C1 segment of cervical spinal cord (tissue), 14 donors: ENCODE results near the gene BBLN.

Source experiments
- DNase-seq, 14 donors: peaks; one replicate each; lab custom pipeline; 2025; lab: John Stamatoyannopoulos, UW

Gene BBLN

DNA sequence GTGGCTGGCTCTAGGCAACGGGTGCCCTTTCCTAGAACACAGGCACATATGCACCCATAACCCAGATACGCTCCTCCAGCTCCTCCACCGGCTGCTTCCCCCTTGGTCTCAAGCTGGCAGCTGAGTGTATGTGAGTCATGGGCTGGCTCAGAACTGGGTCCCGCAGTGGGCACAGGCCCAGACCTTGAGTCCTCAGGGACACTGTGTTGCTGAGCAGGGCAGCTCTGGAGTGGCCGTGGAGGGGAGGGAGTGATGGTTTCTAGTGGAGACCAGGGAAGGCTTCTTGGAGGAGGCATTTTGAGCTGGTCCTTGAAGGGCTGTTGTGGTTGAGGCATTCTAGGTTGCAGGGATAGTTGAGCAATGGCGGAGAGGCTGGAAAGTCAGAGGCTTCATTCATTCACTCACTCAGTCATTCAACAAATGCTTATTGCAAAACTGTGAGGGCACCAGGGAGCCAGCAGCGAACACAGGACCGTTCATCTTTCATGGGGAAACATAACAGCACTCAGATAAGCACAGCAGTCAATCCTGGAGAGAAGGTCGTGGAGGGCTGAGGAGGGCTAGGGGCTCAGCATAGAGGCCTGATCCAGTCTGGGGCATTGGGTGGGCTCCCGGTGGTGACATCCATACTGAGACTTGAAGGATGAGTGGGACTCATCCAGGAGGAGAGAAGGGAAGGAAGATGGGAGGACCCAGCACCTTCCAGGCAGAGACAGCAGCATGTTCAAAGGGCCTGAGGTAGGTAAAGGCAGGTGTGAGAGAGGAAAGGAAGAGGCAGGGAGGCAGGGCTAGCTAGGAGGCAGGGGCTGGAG lies 2.4 kb downstream of the BBLN start:
- DNase-seq, result peak in 4 of 14 donors; percentile 7 to 66 (median 18)

DNA sequence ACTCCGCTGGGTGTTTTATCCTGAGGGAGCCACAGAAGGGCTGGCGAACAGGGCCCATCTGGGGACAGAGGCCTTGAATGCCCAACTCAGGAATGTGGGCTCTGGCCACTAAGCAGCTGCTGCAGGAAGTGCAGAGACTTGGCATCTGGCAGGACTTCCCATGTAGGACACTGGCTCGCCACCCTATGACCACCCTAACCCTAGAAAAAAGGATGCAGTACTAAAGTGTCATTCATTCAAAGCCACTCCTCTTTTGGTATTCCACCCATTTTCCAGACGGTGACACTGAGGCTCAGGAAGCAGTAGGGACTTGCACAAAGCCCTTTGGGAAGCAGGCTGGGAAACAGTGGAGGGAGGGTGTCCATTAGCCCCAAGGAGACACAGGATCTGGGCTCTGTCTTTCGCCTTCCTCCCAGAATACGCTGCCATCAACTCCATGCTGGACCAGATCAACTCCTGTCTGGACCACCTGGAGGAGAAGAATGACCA lies 3.0 kb downstream of the BBLN start:
- DNase-seq, result no peak

DNA sequence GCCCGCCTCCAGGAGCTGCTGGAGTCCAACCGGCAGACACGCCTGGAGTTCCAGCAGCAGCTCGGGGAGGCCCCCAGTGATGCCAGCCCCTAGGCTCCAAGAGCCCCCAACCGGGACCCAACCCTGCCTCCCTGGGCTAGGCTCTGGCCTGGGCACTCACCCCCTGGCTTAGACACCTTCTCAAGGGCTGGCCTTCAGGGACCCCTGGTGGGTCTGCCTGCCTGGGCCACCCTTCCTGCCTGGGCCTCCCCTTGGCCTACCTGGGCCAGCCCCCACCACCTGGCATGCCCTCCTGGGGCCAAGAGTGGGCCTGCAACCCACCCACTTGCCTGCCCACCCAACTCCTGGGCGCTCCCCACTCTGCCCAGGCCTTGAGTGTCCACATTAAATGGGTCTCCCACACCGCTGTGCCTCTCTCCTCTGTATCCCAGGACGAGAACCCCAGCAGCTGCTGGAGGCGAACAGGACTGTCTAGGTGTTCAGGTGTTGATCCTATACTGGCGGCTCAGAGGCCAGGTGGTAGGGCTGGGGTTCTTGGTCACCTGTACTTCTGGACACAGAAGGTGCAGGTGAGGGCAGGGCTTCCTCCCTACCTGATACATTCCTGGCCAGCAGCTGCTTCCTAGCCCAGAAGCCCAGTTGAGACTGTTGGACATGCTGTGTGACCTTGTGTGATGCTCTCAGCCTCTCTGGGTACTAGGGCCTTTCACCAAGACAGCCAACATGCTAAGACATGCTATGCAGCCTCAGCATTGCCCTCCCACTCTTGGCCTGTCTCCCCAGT lies 3.6 kb downstream of the BBLN start:
- DNase-seq, result no peak

DNA sequence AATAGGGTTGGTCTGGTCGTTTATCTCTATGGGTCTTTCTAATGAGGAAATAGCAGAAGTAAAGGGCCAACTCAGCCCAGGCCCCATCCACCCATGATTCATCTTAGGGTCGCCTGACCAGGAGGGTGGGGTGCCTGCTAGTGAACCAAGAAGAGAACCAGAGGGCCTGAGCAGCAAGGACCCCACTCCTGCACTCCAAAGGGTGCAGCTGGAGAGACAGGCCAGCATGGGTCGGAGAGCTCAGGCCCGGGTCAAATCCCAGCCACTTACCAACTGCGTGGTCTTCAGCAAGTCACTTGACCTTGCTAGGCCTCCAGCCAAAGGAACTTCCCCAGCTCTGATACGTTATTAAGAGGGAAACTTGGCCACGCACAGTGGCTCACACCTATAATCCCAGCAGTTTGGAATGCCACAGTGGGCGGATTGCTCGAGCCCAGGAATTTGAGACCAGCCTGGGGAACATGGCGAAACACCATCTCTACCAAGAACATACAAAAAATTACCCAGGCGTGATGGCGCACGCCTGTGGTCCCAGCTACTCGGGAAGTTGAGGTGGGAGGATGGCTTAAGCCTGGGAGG lies 4.3 kb downstream of the BBLN start:
- DNase-seq, result no peak

DNA sequence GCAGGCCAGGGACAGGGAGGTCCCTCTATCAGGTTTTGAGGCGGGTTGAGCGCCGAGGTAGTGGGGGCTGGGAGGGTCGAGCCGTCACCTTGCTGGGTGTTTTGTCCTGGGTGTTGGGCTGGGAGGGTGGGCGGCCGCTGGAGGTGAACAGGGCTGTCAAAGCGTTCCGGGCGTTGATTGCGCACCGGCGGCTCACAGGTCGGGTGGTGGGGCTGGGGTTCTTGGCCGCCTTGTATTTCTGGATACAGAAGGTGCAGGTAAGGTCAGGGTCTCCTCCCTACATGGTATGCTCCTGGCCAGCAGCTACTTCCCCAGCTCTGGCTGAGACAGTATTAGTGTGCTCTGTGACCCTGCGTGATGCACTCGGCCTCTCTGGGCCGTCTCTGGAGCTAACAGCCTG lies 6.1 kb downstream of the BBLN start:
- no peak for DNase-seq

DNA sequence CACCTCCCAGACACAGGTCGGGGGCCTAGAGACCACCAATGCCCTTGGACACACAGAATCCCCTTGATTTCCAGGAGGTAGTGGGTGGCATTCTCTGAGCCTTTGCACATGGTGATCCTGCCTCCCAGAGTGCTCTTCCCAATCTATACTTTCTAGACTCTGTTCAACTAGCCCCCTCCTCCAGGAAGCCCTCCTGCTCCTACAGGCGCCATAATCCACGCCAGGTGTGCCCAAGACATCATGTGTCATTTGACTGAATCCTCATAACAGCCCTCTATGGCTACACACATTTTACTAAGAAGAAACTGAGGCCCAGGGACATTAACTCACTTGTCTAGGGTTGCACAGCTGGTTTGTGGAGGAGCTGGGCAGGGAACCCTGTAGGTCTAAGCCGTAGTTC lies 7.1 kb downstream of the BBLN start:
- no peak for DNase-seq

DNA sequence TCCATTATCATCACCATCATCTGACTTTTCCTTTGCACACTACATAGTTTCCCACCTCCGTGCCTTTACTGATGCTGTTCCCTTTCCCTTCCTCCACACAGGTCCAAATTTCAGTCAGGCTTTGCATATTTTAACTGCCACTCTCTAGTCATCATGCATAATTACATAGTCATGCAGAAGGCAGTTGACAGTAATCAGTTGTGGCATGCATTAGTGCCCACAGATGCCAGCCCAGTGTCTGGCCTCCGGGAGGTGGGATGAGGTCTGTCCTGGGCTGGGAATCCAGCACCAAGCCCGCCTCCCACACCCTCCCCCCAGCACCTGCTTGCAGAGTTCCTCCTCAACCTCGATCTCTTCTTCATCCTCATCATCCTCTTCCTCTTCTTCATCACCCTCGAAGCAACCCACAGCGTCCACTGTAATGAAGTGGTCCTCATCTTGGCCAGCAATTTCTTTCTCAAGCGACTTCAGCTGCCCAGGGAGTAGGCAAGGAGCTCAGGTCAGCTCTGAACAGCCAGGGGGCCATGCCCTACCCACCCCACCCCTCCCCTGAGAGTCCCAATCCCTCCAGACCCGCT lies 8.8 kb downstream of the BBLN start:
- peak in 1 of 14 donors; percentile 55 for DNase-seq

DNA sequence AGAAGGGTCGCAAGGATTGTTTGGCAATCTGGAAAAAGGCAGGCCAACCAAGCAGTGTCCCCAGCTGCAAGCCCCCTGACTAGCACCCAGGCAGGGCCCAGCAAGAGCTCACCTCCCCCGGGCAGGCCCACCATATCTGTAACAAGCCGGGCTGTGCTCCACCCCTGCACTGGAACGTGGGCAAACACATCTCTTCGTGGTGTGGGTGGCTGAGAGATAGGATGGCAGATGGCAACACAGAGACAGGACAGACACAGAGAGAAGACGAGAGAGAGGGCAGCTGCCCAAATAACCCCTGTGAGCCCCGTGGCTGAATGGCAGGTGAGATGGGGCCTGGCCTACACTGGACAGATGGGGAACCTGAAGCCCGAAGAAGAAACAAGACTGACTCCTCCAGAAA lies 9.4 kb downstream of the BBLN start:
- no peak for DNase-seq

DNA sequence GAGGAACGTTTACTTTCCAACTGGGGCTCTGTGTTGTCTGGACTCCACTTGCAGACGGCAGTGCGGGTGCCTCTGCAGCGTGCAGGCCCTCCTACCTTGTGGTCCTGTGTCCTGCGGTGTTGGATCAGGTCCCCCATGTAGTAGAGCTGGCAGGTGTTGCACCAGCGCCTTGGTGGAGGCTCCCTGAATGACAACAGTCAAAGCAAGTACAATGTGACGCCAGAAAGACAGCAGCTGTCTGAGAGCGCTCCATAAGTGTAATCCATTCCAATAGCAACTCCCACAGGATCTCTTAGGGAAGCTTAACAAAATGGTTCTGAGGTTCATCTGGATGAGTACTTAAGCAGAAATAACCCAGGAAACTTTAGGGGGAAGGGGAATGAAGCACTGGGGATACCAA lies 9.9 kb downstream of the BBLN start:
- no peak for DNase-seq

DNA sequence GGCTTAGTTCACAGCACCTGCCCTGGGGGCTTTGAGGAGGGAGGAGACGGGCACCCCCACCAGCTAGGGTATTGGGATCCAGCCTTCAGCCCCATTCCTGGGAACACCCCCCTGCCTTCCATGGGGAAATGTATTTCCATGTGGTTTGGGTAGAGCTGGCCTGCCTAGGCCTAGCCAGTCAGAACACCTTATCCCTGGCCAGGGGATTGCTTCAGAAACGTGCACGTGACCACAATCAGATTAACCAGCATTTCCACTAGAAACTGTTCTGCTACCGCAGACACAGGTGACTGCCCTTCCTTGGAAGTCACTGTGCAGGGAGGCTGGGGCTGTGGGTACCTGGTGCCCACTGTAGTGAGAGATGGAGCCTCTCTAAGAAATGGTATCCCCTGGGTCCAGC lies 14.0 kb downstream of the BBLN start:
- no peak for DNase-seq

DNA sequence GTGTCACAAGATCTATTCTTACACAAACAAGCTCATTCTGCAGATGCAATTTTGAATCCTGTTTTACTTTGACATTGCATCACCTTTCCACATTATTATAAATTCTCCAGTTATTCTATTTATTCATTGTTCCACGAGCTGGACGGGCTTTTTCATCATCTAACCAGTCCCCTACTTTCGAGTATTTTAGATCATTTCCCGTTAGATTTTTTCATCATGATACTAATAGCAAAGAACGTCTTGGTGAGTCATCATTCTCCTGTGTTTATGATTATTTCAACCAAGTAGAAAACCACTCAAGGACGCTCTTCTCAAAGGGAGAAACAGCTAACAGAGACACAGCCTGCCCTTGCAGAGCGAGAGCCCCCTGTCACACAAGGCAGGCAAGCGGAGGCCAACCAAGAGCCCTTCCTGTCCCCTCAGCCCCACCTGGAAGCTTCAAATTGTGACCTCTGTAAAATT lies 15.1 kb downstream of the BBLN start:
- no peak for DNase-seq

DNA sequence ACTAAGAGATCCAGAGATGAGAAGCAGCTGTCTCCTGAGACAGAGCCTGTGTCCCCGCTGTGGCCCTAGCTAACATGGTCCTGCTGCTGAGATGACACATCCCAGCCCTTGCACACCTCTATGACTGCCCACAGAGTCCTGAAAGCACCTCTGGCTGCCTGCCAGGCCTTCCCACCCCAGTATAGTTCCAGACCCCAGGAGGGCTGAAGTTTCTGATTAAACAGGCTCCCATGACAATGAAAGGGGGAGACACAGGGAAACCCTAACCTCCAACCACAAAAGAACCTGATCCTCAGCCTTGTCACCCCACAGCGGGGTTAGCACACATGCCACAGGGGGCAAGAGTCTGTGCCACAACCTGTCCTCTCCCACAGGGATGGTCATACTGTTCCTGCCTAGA lies 15.7 kb downstream of the BBLN start:
- DNase-seq, result no peak

DNA sequence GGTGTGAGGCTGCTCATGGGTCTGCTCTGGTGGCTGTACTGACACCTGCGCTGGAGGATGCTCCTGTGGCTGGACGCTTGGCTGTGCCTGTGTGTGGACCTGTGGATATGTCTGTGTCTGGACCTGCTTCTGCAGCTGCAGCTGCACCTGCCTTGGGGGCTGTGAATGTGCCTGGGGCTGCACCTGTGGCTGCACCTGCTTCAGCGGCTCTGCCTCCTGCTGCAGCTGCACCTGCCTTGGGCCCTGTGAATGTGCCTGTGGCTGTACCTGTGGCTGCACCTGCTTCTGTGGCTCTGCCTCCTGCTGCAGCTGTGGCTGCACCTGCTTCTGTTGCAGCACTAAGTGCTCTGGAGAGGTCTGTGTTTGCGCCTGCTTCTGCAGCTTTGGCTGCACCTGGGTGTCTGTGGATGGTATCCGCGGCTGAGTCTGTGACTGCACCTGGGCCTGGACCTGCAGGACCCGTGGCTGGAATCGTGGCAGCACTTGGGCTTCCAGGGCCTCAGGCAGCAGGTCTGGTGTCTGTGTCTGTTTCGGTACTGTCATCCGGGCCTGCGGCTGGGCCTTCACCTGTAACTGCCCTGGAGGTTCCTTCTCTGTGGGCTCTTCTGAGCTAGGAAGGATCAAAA lies 18.9 kb downstream of the BBLN start:
- DNase-seq, result no peak

DNA sequence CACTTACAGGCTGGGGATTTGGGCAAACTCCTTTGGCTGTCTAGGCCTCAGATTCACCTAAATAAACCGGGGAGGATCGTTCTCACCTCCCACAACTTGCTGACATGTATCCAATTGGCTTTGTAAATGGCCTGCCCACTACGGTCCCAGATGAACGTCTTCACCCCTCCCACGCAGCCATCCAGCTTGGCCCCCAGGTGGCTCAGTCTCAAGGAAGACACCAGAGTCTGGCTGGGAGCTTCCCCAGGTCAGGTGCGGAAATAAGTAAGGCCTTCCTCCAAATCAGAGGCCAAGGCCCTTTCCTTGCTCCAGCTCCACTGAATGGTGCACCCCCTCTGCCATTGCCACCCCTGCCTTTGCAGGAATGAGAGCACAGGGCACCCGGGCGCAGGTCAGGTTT lies 19.9 kb downstream of the BBLN start:
- no peak for DNase-seq

DNA sequence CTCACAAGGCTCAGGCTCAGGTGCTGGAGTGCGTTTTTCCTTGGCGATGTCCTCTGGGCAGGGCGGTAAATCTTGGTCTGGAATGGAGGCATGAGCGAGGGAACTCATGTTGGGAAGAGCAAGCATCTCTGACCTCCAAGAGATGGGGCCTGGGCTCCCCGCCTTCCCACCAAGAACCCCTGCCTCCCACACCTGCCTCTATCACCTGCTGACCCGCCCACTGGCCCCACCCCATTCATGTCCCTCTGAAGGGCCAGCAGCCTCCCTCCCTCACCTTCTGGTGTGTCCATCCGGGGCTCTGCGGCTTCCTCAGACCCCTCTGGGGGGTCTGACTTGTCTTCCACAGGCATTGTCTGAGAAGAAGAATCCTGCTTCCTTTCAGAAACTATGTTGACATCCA lies 20.4 kb downstream of the BBLN start:
- DNase-seq, result no peak

DNA sequence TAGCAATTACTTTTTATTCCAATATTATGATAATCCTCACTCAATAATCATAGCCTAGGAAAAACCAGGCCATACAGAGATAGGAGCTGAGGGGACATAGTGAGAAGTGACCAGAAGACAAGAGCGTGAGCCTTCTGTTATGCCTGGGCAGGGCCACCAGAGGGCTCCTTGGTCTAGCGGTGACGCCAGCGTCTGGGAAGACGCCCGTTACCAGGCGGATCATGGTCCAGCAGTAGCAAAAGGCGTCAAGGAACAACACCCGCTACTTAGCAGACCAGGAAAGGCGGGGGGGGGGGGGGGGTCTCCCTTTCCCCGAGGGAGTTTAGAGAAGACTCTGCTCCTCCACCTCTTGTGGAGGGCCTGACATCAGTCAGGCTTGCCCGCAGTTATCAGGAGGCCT lies 21.4 kb downstream of the BBLN start:
- DNase-seq, result peak in 4 of 14 donors; percentile 5 to 46 (median 18)

DNA sequence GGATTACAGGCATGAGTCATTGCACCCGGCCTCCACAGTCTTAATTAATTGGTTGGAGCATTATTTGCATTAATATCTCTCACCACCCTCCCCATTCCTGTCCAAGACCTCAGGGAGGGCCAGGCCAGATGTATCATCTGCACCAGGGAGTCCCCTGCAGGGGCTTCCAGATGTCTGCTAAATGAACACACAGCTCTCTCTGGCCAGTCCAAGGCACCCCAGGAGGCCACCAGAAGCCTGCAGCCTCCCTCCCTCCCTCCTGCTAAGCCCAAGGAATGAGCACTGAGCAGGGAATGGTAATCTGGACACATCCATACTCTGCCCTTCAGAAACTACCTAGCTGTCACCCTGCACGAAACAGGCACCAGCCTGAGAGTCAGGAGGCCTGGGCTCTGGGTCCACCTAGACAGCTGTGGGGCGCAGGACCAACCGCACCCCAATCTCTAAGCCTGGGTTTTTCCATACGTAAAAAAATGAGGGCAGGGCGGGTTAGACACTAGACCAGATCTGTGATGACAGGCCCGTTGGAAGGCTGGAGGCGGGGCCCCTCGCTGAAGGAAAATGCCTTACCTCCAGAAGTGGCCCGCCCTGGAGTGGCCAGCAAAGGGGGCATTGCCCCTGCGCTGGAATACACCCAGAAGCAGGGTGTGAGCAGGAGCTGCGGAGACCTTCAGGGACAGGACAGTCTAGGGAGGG lies 23.0 kb downstream of the BBLN start:
- no peak for DNase-seq

DNA sequence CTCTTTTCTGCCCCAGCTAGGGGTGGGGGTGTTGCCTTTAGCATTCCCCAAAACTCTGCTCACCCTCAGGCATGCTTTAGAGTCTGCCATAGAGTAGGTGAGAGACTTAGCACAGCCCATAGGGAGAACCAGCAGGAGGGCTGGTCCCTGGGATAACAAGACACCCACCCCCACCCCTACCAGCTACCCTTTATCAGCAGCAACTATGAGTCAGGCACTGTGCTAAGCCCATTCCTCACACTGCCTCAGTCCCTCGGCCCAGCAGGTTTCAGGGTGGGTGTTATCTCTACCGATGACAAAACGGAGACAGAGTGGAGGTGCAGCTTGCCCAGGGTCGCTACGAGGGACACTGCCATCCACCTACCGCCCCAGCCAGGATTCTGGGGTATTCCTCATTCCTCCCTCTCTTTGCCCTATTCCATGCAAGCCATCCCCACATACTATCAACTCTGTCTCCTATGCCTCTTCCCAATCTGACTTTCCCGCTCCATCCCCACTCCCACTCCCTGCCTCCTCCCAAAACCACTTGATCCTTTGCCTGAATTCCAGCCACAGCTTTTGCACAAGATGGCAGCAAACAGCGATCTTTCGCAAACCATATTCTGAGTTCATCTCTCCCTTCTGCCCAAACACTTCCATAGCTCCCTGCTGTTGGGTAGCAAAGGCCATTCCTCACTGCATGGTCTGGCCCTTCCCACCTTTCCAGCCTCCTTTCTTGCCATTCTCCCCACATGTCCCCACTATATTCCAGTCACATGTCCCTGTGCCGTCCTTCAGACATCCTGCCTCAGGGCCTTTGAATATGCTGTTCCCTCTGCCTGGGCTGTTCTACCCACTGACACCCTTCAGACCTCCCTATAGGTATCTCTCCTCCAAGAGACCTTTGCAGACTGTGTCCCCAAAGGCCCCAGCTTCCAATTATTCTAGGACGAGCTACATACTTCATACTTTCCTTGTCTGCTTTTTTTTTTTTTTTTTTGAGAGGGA lies 26.2 kb downstream of the BBLN start:
- DNase-seq, result no peak

DNA sequence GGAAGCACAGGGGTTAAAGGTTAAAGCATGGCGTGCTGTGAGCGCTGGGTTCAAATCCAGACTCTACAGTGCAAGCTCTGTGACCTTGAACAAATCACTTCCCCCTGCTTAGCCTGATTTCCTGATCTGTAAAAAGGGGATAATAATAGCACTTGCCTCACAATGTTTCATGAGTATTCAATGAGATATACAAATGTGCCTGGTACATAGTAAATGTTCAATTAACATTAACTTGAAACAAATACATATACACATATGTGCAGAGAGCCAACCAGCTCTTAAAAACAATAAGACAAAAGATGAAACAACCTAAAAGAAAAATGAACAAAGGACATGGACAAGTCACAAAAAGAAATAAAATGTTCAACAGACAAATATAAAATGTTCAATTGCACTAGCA lies 27.3 kb downstream of the BBLN start:
- no peak for DNase-seq

DNA sequence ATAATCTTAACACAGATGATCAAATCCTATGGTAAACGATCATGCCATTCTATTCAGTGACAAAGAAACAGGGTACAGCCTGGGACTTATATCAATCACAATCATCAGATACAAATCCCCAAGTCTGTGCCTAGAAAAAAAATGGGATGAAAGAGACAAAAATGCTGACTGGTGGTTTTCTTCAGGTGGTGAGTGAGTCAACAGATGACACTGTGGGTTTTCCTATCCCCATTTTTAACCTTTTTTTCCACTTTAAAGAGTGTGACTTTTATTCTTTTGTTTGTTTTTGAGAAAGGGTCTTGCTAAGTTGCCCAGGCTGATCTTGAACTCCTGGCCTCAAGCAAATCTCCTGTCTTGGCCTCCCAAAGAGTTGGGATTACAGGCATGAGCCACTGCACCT lies 28.1 kb downstream of the BBLN start:
- no peak for DNase-seq
